ENCODE data around the gene UNC5A. TPM values are rescaled to one million over a fixed set of nuclear protein-coding genes. Genes with fewer than 3 reads are reported as not detected.

UNC5A gene
- total RNA-seq, 1 donor from 2014 or later: 0.21 TPM

- ATAC-seq: no peak
- peaks cover 12% of the 10 kb centered on the region for H3K4me1 ChIP-seq
- H3K9me3 ChIP-seq: no peaks in the 10 kb centered on the region
- no peak overlapping the region for H3K4me3 ChIP-seq
- DNase-seq: no peak
- TF ChIP-seq CTCF (IDR thresholded peaks at IDR 0.05): no peak
- peaks cover 52% of the 10 kb centered on the region for H3K27me3 ChIP-seq (ENCODE audit: low read depth)
- no peaks in the 10 kb centered on the region for H3K36me3 ChIP-seq
- intact Hi-C loops (cut with DNase I): no loop called here
- no peak overlapping the region for H3K27ac ChIP-seq
Observed at GRCh38 chr5:176785184-176786145, 24.9 kb upstream of the UNC5A start.

- DNase-seq (no peak), ATAC-seq (no peak)
- no peaks in the 10 kb centered on the region for H3K36me3 ChIP-seq
- intact Hi-C loops (cut with DNase I): no loop called here
- no peak for TF ChIP-seq CTCF (IDR thresholded peaks at IDR 0.05)
- H3K27ac ChIP-seq: no peak overlapping the region
- H3K9me3 ChIP-seq: no peaks in the 10 kb centered on the region
- H3K4me1 ChIP-seq: no peaks in the 10 kb centered on the region
- peaks cover 70% of the 10 kb centered on the region for H3K27me3 ChIP-seq (ENCODE audit: low read depth)
- no peak overlapping the region for H3K4me3 ChIP-seq
Observed at GRCh38 chr5:176787676-176788075, 22.7 kb upstream of the UNC5A start.

GRCh38 chr5:176788091-176788490 is 22.3 kb upstream of the UNC5A start:
- Histone ChIP-seq H3K4me3 (no peak overlapping the region), H3K27ac (no peak overlapping the region), H3K9me3 (no peaks in the 10 kb centered on the region), H3K4me1 (no peaks in the 10 kb centered on the region), H3K27me3 (ENCODE audit: low read depth) (peaks cover 74% of the 10 kb centered on the region), H3K36me3 (no peaks in the 10 kb centered on the region)
- TF ChIP-seq CTCF (IDR thresholded peaks at IDR 0.05): no peak
- ATAC-seq (no peak), DNase-seq (no peak)
- intact Hi-C loops (cut with DNase I): no loop called here

GRCh38 chr5:176788941-176789872 is 21.2 kb upstream of the UNC5A start:
- DNase-seq: no peak
- TF ChIP-seq CTCF (IDR thresholded peaks at IDR 0.05): no peak
- H3K4me3 ChIP-seq: no peak overlapping the region
- ATAC-seq: no peak
- H3K4me1 ChIP-seq: no peaks in the 10 kb centered on the region
- no peak overlapping the region for H3K27ac ChIP-seq
- H3K27me3 ChIP-seq (ENCODE audit: low read depth): peaks cover 83% of the 10 kb centered on the region
- H3K9me3 ChIP-seq: no peaks in the 10 kb centered on the region
- intact Hi-C loops (cut with DNase I): no loop called here
- H3K36me3 ChIP-seq: no peaks in the 10 kb centered on the region

- H3K4me1 ChIP-seq: no peaks in the 10 kb centered on the region
- ATAC-seq (no peak), DNase-seq (no peak)
- no peaks in the 10 kb centered on the region for H3K9me3 ChIP-seq
- H3K4me3 ChIP-seq: no peak overlapping the region
- no peak overlapping the region for H3K27ac ChIP-seq
- no peak for TF ChIP-seq CTCF (IDR thresholded peaks at IDR 0.05)
- intact Hi-C loops (cut with DNase I): no loop called here
- H3K27me3 ChIP-seq (ENCODE audit: low read depth): peaks cover 83% of the 10 kb centered on the region
- no peaks in the 10 kb centered on the region for H3K36me3 ChIP-seq
Observed at GRCh38 chr5:176789873-176790615, 20.3 kb upstream of the UNC5A start.

All from lower lobe of right lung (tissue), 2 donors.